ENCODE results near the gene TNS4. TPM values are rescaled to one million over a fixed set of nuclear protein-coding genes. Genes with fewer than 3 reads are reported as not detected.

Gene TNS4
- total RNA-seq, 1 experiment from 2014 or later = 0.21 TPM

GRCh38 chr17:40442392-40443195 lies 58.8 kb downstream of the TNS4 start:
- Mint-ChIP-seq H3K36me3 (ENCODE audit: insufficient read depth, unreplicated experiment) (peaks cover 10% of the 10 kb centered on the region), H3K4me1 (ENCODE audit: low read depth, unreplicated experiment) (peaks cover 24% of the 10 kb centered on the region), H3K27me3 (ENCODE audit: unreplicated experiment) (peaks cover 37% of the 10 kb centered on the region), H3K4me3 (ENCODE audit: low read depth, unreplicated experiment) (peak overlapping the region; percentile 1), H3K9me3 (ENCODE audit: low read depth, unreplicated experiment) (no peaks in the 10 kb centered on the region), H3K27ac (ENCODE audit: unreplicated experiment) (no peak overlapping the region)
- intact Hi-C loops (cut with micrococcal nuclease; ENCODE audit: unreplicated experiment) = no loop called here
- TF ChIP-seq CTCF (IDR thresholded peaks at IDR 0.05; ENCODE audit: unreplicated experiment) = no peak
- DNase-seq = no peak
- CTCF ChIA-PET = interaction anchor here (0.6 to 53.1 kb wide), 27 partner anchors 9 to 819 kb away, joined by 3 to 4142 read pairs (median 5); partner anchors contain the start of genes CASC3, CCR7, PGAP3 and PSMD3
- BruUV-seq (replicated peaks) = no TSS peak

- no peak for TF ChIP-seq CTCF (IDR thresholded peaks at IDR 0.05; ENCODE audit: unreplicated experiment)
- BruUV-seq (replicated peaks) = no TSS peak
- peaks cover 14% of the 10 kb centered on the region for H3K4me1 Mint-ChIP-seq (ENCODE audit: low read depth, unreplicated experiment)
- peaks cover 10% of the 10 kb centered on the region for H3K36me3 Mint-ChIP-seq (ENCODE audit: insufficient read depth, unreplicated experiment)
- CTCF ChIA-PET = interaction anchor here (0.5 to 53.1 kb wide), 16 partner anchors 9 to 819 kb away, joined by 3 to 4142 read pairs (median 6); partner anchors contain the start of genes CCR7, LRRC3C, ORMDL3 and TOP2A
- peaks cover 50% of the 10 kb centered on the region for H3K27me3 Mint-ChIP-seq (ENCODE audit: unreplicated experiment)
- H3K9me3 Mint-ChIP-seq (ENCODE audit: low read depth, unreplicated experiment) = no peaks in the 10 kb centered on the region
- DNase-seq = no peak
- intact Hi-C loops (cut with micrococcal nuclease; ENCODE audit: unreplicated experiment) = loop anchor here (2.0 kb wide), 1 partner anchor 41 kb away; no protein-coding TSS in a partner anchor
- no peak overlapping the region for H3K4me3 Mint-ChIP-seq (ENCODE audit: low read depth, unreplicated experiment)
- no peak overlapping the region for H3K27ac Mint-ChIP-seq (ENCODE audit: unreplicated experiment)
Measured at GRCh38 chr17:40440166-40440565, 61.3 kb downstream of the TNS4 start.

GRCh38 chr17:40437095-40437732 lies 64.2 kb downstream of the TNS4 start:
- Mint-ChIP-seq H3K36me3 (ENCODE audit: insufficient read depth, unreplicated experiment) (no peaks in the 10 kb centered on the region), H3K4me3 (ENCODE audit: low read depth, unreplicated experiment) (no peak overlapping the region), H3K27me3 (ENCODE audit: unreplicated experiment) (peaks cover 38% of the 10 kb centered on the region), H3K9me3 (ENCODE audit: low read depth, unreplicated experiment) (no peaks in the 10 kb centered on the region), H3K4me1 (ENCODE audit: low read depth, unreplicated experiment) (no peaks in the 10 kb centered on the region), H3K27ac (ENCODE audit: unreplicated experiment) (no peak overlapping the region)
- DNase-seq = peak; percentile 61
- TF ChIP-seq CTCF (IDR thresholded peaks at IDR 0.05; ENCODE audit: unreplicated experiment) = no peak
- intact Hi-C loops (cut with micrococcal nuclease; ENCODE audit: unreplicated experiment) = no loop called here
- CTCF ChIA-PET = interaction anchor here (0.6 to 53.1 kb wide), 18 partner anchors 12 to 981 kb away, joined by 3 to 4142 read pairs (median 4); partner anchors contain the start of genes CCR7, PSMD3 and TOP2A
- BruUV-seq (replicated peaks) = no TSS peak

GRCh38 chr17:40436636-40437035 lies 64.8 kb downstream of the TNS4 start:
- Mint-ChIP-seq H3K9me3 (ENCODE audit: low read depth, unreplicated experiment) (no peaks in the 10 kb centered on the region), H3K27ac (ENCODE audit: unreplicated experiment) (no peak overlapping the region), H3K4me3 (ENCODE audit: low read depth, unreplicated experiment) (no peak overlapping the region), H3K27me3 (ENCODE audit: unreplicated experiment) (peaks cover 43% of the 10 kb centered on the region), H3K4me1 (ENCODE audit: low read depth, unreplicated experiment) (no peaks in the 10 kb centered on the region), H3K36me3 (ENCODE audit: insufficient read depth, unreplicated experiment) (no peaks in the 10 kb centered on the region)
- TF ChIP-seq CTCF (IDR thresholded peaks at IDR 0.05; ENCODE audit: unreplicated experiment) = no peak
- DNase-seq = no peak
- intact Hi-C loops (cut with micrococcal nuclease; ENCODE audit: unreplicated experiment) = no loop called here
- BruUV-seq (replicated peaks) = no TSS peak
- CTCF ChIA-PET = interaction anchor here (0.7 to 53.1 kb wide), 10 partner anchors 11 to 813 kb away, joined by 3 to 4142 read pairs (median 24); partner anchors contain the start of genes CCR7, PSMD3 and TOP2A
